GM21367 (cell line): ENCODE results near the gene VMP1.
A peak's percentile ranks its signal among the peaks of the same experiment; 100 is the strongest.
"Not testable (repeated sequence)": the region's sequence is repeated elsewhere in the genome, so short reads cannot be mapped to it uniquely, and the experiment has no call there.

ENCODE experiments used
- ATAC-seq: cut with Tn5 transposase; IDR thresholded peaks from one replicate; pipeline ENCODE4 v1.9.1; 2021; ENCODE audit not compliant: unreplicated experiment

Gene VMP1

GRCh38 chr17:59804901-59805465, 97.5 kb downstream of the VMP1 start:
- no peak for ATAC-seq

DNA sequence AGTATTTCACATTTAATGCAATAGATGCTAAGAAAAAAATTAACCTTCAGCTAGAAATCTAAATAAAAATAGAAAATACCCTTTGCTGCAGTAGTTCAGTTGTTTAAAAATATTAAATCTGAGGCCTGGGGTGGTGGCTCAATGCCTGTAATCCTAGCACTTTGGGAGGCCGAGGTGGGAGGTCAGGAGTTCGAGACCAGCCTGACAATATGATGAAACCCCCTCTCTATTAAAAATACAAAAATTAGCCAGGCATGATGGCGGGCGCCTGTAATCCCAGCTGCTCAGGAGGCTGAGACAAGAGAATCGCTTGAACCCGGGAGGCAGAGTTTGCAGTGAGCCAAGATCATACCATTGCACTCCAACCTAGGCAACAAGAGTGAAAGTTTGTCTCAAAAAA, 98.9 kb downstream of the VMP1 start:
- ATAC-seq = not testable (repeated sequence)

- ATAC-seq = no peak
Observed at GRCh38 chr17:59807892-59808509, 100.5 kb downstream of the VMP1 start.

GRCh38 chr17:59810894-59811153, 103.4 kb downstream of the VMP1 start:
- ATAC-seq = no peak

DNA sequence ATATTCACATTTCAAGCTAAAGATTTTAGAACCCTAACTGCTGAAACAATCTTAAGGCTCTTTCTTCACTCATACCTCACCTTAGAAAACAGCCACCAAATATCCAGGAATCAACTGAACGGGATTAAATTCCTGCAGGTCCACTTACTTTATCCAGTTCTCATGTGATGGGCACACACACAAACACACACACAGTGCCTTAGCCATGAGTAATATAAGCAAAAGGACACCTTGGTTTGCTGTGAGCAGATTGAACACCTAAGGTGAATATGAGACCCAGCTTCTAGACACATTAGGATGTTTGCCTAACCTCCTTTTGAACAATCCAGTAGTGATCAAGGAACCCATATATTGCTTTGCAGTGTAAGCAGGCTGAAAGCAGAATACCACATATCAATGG, 103.8 kb downstream of the VMP1 start:
- ATAC-seq = no peak

- ATAC-seq = no peak
Observed at GRCh38 chr17:59812139-59812538, 104.7 kb downstream of the VMP1 start.

DNA sequence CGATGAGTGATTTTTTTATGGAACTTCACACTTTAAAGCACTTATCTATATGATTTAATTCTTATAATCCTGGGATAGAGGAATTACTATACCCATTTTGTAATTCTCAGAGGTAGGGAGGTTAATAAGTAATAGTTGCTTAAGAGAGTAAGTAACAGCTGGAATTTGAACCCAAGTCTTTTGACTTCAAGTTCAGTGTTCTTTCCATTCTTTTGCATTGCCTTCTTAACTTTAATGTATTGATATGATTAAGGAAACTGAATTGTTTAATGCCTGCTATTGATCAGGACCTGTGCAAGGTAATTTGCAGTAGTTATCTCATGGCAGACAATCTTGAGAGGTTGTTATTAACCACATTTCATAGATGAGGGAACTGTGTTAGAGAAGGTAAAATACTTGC, 106.8 kb downstream of the VMP1 start:
- ATAC-seq = no peak

DNA sequence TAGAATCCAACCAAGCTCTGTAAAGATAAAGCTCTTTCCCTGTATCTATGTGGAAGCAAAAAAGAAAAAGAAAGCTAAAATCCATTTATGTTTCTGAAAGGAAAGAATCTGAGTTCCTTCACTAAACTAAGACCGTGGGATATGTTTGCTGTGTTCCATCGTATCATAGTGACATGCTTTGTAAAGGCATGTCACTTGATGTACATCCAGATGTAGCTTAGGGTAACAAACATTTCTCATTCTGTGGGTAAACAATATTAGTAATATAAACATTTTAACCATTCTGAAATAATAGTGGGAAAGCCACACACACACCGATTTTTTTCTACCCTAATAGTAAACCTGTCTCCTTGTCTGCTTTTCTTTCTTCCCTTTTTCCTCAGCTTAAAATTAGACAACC, 107.2 kb downstream of the VMP1 start:
- ATAC-seq = no peak

DNA sequence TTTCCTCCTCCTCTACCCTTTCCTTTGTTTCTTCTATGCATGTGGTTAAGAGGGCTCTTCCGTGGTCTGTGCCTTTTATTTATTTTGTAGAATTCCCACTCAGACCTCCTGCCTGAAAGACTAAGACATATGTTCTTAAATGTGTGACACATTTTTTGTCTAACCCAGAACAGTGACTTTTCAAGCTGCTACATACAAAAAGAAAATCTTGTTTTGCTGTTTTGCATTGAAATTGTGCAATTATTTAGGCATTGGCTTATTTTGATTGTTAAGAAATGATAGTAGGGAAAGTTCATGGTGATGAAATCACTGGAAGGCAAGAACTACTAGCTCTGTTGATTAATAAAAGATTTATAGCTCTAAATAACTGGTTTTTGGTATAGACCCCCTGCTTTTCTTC, 108.5 kb downstream of the VMP1 start:
- no peak for ATAC-seq

DNA sequence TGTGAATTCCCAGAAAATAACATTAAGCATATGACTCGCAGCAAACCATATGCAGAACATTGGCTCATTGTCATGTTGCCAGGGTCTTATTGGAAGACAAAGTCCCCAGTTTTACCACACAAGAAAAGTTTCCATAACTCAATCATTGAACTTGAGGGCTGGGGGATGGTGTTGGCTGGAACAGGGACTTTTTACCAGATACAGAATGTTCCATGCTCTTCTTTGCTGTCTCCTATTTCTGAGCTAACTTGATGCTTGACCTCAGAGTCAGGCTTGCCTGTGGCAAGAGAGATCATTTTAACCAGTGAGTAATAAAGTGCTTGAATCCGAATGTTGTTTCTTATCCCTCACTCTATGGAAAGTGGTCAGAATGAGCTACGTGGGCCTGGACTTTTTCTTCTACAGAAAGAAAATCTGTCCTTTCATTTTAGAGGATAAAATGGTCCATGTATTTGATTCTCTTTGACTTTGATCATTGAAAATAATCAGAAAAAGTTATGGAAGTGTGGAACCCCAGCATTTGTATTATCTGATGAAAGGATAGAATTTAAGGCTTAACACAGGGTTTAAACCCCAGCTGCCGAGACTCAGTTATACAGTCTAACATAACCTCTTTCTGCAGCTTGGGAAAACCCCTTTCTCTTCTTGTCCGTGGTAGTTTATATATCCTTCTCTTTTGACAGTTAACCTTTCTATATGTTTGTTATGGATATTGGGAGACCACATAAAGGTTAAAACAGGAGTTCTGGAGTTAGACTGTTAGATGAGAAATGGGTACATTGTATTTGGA, 118.3 kb downstream of the VMP1 start:
- ATAC-seq = no peak

- no peak for ATAC-seq
Observed at GRCh38 chr17:59826706-59827453, 119.4 kb downstream of the VMP1 start.

- ATAC-seq = no peak
Observed at GRCh38 chr17:59827721-59828477, 120.4 kb downstream of the VMP1 start.

- no peak for ATAC-seq
Observed at GRCh38 chr17:59828478-59828760, 121.0 kb downstream of the VMP1 start.

DNA sequence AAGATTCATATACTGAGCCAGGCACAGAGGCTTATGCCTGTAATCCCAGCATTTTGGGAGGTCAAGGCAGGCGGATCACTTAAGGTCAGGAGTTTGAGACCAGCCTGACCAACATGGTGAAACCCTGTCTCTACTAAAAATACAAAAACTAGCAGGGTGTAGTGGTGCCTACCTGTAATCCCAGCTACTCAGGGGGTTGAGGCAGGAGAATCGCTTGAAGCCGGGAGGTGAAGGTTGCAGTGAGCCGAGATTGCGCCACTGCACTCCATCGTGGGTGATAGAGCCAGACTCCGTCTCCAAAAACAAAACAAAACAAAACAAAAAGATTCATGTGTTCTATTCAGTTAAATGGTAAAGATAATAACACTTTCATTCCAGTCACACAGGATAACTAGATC, 121.4 kb downstream of the VMP1 start:
- not testable (repeated sequence) for ATAC-seq

GRCh38 chr17:59829217-59830006, 122.0 kb downstream of the VMP1 start:
- peak; percentile 69 for ATAC-seq

GRCh38 chr17:59830007-59830630, 122.7 kb downstream of the VMP1 start:
- no peak for ATAC-seq

DNA sequence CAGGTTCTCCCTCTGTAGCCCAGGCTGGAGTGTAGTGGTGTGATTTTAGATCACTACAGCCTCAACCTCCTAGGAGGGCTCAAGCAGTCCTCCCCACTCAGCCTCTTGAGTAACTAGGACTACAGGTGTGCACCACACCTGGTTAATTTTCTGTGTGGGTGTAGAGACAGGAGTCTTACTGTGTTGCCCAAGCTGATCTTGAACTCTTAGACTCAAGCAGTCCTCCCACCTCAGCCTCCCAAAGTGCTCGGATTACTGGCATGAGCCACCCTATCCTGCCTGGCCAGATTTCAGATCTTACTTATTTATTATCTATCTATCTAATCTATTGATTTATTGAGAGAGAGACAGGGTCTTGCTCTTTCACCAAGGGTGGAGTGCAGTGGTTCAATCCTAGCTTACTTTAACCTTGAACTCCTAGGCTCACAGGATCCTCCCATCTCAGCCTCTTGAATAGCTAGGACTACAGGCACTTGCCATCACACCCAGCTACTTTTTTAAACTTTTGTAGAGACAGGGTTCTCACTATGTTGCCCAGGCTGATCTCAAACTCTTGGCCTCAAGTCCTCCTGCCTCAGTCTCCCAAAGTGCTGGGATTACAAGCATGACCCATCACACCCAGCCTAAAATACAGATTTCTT, 123.5 kb downstream of the VMP1 start:
- ATAC-seq = no peak

DNA sequence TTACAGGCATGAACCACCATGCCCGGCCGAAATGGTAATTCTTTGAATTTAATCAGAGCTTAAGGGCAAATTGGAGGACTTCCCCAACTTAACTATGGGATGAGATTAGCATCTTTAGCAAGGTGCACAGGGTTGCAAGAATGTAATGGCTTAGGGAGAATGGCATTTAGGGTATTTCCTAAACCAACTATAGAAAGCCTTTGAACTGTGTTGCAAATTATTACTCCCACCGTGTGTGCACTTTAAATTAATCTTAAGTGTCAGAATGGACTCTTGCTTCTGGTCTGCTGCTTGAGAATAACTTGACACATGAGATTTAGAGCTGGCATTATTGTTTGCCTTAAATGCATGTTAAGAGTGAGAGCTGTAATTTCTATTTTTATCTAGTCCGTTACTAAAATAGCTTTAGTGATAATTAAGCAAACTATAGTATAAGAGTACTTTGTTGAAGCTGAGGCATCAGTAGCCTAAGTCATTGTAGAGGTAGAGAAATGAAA, 125.5 kb downstream of the VMP1 start:
- ATAC-seq = no peak

- ATAC-seq = peak; percentile 74
Observed at GRCh38 chr17:59837308-59838051, 130.0 kb downstream of the VMP1 start.
